CD4-positive, alpha-beta T cell (primary cell): ENCODE results near the gene PCDH17. TPM values are rescaled to one million over a fixed set of nuclear protein-coding genes. Genes with fewer than 3 reads are reported as not detected.

Experiments used
- ATAC-seq: fragments of 200-7000 bp; cut with Tn5 transposase; one replicate; pipeline ENCODE4 v1.10.0; 2022; ENCODE audit warnings: mild to moderate bottlenecking; ENCODE audit not compliant: poor library complexity
- CTCF ChIA-PET: fragments of 350-600 bp; sonication (Branson Sonifier 250); formaldehyde crosslinking; loops from one replicate; lab custom pipeline; 2021; ENCODE audit warnings: antibody characterized with exemption, inconsistent platforms; lab: Charles Lee
- POLR2A ChIA-PET: fragments of 350-600 bp; sonication (Branson Sonifier 250); formaldehyde crosslinking; loops from one replicate; lab custom pipeline; 2021; ENCODE audit warnings: antibody characterized with exemption, inconsistent platforms; lab: Charles Lee
- DNase-seq, 14 experiments: peaks; one replicate each; pipeline ENCODE4 v3.0.0-alpha.2; 2013 to 2020; ENCODE audit warnings: mixed read lengths in 2 of 14
- H3K27ac ChIP-seq, 2 donors: one replicate each; pipeline versions ENCODE4 v1.5.1 to v1.7.0; 2013; ENCODE audit warnings: low read length in 2 of 2, low read depth in 1 of 2, mild to moderate bottlenecking in 1 of 2
- H3K27me3 ChIP-seq, 2 experiments: 1 replicate in 1 of 2; 2 replicates in 1 of 2; pipeline versions ENCODE4 v1.6.1 to v1.7.0; 2013; ENCODE audit warnings: low read length in 2 of 2, control low read depth in 1 of 2, mild to moderate bottlenecking in 1 of 2, moderate library complexity in 1 of 2; ENCODE audit not compliant: insufficient read depth in 2 of 2, control insufficient read depth in 1 of 2
- H3K36me3 ChIP-seq: one replicate; pipeline ENCODE4 v1.6.1; 2013; ENCODE audit warnings: low read length, control low read depth; ENCODE audit not compliant: insufficient read depth
- H3K4me1 ChIP-seq: one replicate; pipeline ENCODE4 v1.6.1; 2013; ENCODE audit warnings: low read length, control low read depth; ENCODE audit not compliant: insufficient read depth
- H3K4me3 ChIP-seq: one replicate; pipeline ENCODE4 v1.5.1; 2013; ENCODE audit warnings: mild to moderate bottlenecking, low read length, moderate library complexity
- H3K9me3 ChIP-seq, 2 experiments: 1 replicate in 1 of 2; 2 replicates in 1 of 2; pipeline versions ENCODE4 v1.6.1 to v1.7.0; 2013; ENCODE audit warnings: low read length in 2 of 2, mild to moderate bottlenecking in 2 of 2, control low read depth in 1 of 2, moderate library complexity in 1 of 2; ENCODE audit not compliant: control insufficient read depth in 1 of 2, insufficient read depth in 1 of 2
- H3K27ac Mint-ChIP-seq: one replicate; pipeline ENCODE4 v1.8.0; 2020; ENCODE audit warnings: mixed read lengths
- H3K27me3 Mint-ChIP-seq: one replicate; pipeline ENCODE4 v1.8.0; 2021; ENCODE audit warnings: mixed read lengths
- H3K36me3 Mint-ChIP-seq: one replicate; pipeline ENCODE4 v1.8.0; 2021; ENCODE audit warnings: low read depth, mixed read lengths
- H3K4me1 Mint-ChIP-seq: one replicate; pipeline ENCODE4 v1.8.0; 2021; ENCODE audit warnings: low read depth, mixed read lengths
- H3K4me3 Mint-ChIP-seq: one replicate; pipeline ENCODE4 v1.8.0; 2020; ENCODE audit warnings: mild to moderate bottlenecking, mixed read lengths
- H3K9me3 Mint-ChIP-seq: one replicate; pipeline ENCODE4 v1.8.0; 2020; ENCODE audit warnings: mixed read lengths
- CTCF ChIP-seq: fragments of 200-600 bp; IDR thresholded peaks from one replicate; pipeline ENCODE4 v1.8.0; 2022; ENCODE audit warnings: antibody characterized with exemption, mild to moderate bottlenecking
- intact Hi-C, 2 experiments: fragments of 100-400 bp; cut with DNase I in 1 of 2; cut with micrococcal nuclease in 1 of 2; formaldehyde crosslinking; loops; one replicate each; pipeline versions ENCODE4 v1.15.1 to v1.9.0; 2023 to 2025; cut with DNase I, micrococcal nuclease
- total RNA-seq, 174 experiments: library from RNA in 2 of 174; stranded (reverse) in 2 of 174; gene quantifications; one replicate each; pipeline ENCODE4 v1.2.3 and lab custom pipeline; 2021 to 2026

Gene PCDH17
- total RNA-seq, 2 experiments from 2014 or later, result 0.05 TPM; not detected in 1

GRCh38 chr13:57698851-57699250 lies 67.3 kb downstream of the PCDH17 start:
- H3K27ac Mint-ChIP-seq, result no peak overlapping the region
- no peak for TF ChIP-seq CTCF
- no peaks in the 10 kb centered on the region for H3K27me3 Mint-ChIP-seq
- H3K4me3 Mint-ChIP-seq, result no peak overlapping the region
- H3K36me3 ChIP-seq, result no peaks in the 10 kb centered on the region
- H3K4me1 ChIP-seq, result no peaks in the 10 kb centered on the region
- peaks cover 2% of the 10 kb centered on the region for H3K9me3 Mint-ChIP-seq
- intact Hi-C loops, result no loop called here
- DNase-seq, result no peak
- H3K27me3 ChIP-seq, result no peaks in the 10 kb centered on the region
- ChIA-PET POLR2A (no interaction called here), CTCF (no interaction called here)
- H3K4me1 Mint-ChIP-seq, result no peaks in the 10 kb centered on the region
- no peaks in the 10 kb centered on the region for H3K9me3 ChIP-seq
- H3K36me3 Mint-ChIP-seq, result no peaks in the 10 kb centered on the region
- ATAC-seq, result no peak
- H3K27ac ChIP-seq, result no peak overlapping the region
- H3K4me3 ChIP-seq, result no peak overlapping the region

GRCh38 chr13:57704031-57704430 lies 72.5 kb downstream of the PCDH17 start:
- Mint-ChIP-seq H3K4me1 (no peaks in the 10 kb centered on the region), H3K4me3 (no peak overlapping the region), H3K9me3 (peaks cover 2% of the 10 kb centered on the region), H3K27me3 (no peaks in the 10 kb centered on the region), H3K36me3 (no peaks in the 10 kb centered on the region), H3K27ac (no peak overlapping the region)
- intact Hi-C loops, result no loop called here
- no peaks in the 10 kb centered on the region for H3K27me3 ChIP-seq
- ATAC-seq (no peak), DNase-seq (no peak)
- no peak overlapping the region for H3K4me3 ChIP-seq
- H3K36me3 ChIP-seq, result no peaks in the 10 kb centered on the region
- H3K4me1 ChIP-seq, result no peaks in the 10 kb centered on the region
- H3K27ac ChIP-seq, result no peak overlapping the region
- CTCF ChIA-PET, result no interaction called here
- no peak for TF ChIP-seq CTCF
- POLR2A ChIA-PET, result no interaction called here
- H3K9me3 ChIP-seq, result no peaks in the 10 kb centered on the region

- Histone ChIP-seq H3K36me3 (no peaks in the 10 kb centered on the region), H3K9me3 (no peaks in the 10 kb centered on the region), H3K27me3 (no peaks in the 10 kb centered on the region), H3K4me3 (no peak overlapping the region), H3K4me1 (no peaks in the 10 kb centered on the region), H3K27ac (no peak overlapping the region)
- DNase-seq, result no peak
- intact Hi-C loops, result no loop called here
- Mint-ChIP-seq H3K9me3 (no peaks in the 10 kb centered on the region), H3K27ac (no peak overlapping the region), H3K36me3 (no peaks in the 10 kb centered on the region), H3K4me1 (no peaks in the 10 kb centered on the region), H3K27me3 (no peaks in the 10 kb centered on the region), H3K4me3 (no peak overlapping the region)
- no peak for ATAC-seq
- TF ChIP-seq CTCF, result no peak
- CTCF ChIA-PET, result no interaction called here
- POLR2A ChIA-PET, result no interaction called here
Measured at GRCh38 chr13:57716295-57716694, 84.8 kb downstream of the PCDH17 start.
